Measurements from ENCODE around the gene SFRP4.

The SFRP4 gene

DNA sequence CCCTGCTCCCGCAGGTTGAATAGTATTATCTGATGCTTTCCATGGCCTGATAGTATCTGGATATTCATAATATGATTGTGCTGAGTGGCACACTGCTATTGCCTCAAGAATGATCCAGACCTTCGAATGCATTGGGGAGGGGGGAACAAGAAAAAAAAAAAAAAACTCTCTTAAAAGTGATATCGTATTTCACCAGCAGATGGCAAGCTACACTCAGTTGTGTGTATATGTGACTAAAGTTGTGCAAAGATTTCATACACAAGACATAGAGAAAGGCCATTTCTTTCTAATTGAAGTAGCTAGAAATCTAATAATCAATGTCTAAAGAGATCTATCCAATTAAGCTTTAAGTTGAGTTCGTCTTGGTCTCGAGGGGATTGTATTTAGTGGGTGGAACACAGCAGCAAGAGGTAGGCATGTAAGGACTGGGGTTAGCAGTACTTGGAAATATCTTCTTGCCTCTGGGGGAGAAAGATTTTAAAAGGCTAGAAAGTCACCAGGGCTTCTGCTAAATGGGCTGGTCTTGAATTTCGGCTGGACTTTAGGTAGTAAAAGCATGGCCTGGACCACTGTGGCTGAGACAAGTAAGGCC lies 15.3 kb downstream of the SFRP4 start:
- TF ChIP-seq, protein P1, sequence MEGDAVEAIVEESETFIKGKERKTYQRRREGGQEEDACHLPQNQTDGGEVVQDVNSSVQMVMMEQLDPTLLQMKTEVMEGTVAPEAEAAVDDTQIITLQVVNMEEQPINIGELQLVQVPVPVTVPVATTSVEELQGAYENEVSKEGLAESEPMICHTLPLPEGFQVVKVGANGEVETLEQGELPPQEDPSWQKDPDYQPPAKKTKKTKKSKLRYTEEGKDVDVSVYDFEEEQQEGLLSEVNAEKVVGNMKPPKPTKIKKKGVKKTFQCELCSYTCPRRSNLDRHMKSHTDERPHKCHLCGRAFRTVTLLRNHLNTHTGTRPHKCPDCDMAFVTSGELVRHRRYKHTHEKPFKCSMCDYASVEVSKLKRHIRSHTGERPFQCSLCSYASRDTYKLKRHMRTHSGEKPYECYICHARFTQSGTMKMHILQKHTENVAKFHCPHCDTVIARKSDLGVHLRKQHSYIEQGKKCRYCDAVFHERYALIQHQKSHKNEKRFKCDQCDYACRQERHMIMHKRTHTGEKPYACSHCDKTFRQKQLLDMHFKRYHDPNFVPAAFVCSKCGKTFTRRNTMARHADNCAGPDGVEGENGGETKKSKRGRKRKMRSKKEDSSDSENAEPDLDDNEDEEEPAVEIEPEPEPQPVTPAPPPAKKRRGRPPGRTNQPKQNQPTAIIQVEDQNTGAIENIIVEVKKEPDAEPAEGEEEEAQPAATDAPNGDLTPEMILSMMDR (IDR thresholded peaks at IDR 0.05): peak; percentile 64
- no peak for DNase-seq (ENCODE audit: low spot score)
- no peak overlapping the region for H3K27ac ChIP-seq
- no peak overlapping the region for H3K4me3 ChIP-seq

DNA sequence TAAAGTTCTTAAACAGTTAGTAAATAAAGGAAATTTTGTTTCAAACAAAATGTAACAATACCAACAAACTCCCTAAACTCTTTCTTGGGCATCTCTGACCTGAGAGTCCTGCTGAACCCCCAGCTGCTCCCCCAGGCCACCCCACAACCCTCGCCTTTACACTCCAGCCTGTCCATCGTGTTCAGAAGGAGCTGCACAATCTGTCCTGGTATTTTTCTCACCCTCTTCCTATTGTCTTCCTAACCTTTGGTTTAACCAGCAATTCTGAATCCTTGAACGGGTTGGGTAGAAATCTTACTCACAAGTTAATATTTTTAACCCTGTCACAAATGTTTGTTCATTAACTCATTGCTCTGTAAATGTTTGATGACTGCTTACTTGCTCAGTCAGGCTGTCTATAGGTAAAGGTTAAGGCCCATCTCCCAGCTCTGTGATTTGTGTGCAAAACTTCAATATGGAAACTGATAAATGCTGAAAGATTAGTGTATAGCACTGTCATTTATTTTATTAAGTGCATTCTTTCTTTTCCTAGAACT lies 16.8 kb downstream of the SFRP4 start:
- Histone ChIP-seq H3K4me3 (no peak overlapping the region), H3K27ac (no peak overlapping the region)
- no peak for DNase-seq (ENCODE audit: low spot score)
- TF ChIP-seq, protein P1 (IDR thresholded peaks at IDR 0.05): no peak

DNA sequence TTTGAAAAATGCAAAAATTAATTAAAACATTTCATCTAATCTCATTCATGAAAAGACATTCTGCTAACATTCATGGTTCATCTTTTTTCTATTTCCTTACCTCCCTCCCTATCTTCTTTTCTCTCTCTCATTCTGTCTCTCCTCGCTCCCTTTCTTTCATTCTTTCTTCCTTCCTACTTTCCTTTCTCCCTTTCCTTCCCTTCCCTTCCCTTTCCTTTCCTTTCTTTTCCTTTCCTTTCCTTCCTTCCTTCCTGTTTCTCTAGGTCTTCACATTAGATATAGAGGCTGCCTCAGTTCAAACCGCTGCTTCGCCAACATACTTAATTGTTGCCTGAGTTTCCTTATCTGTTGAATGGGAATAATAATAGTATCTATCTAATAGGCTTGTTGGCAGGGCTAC lies 21.9 kb downstream of the SFRP4 start:
- H3K4me3 ChIP-seq: no peak overlapping the region
- TF ChIP-seq, protein P1 (IDR thresholded peaks at IDR 0.05): no peak
- H3K27ac ChIP-seq: no peak overlapping the region
- DNase-seq (ENCODE audit: low spot score): no peak

DNA sequence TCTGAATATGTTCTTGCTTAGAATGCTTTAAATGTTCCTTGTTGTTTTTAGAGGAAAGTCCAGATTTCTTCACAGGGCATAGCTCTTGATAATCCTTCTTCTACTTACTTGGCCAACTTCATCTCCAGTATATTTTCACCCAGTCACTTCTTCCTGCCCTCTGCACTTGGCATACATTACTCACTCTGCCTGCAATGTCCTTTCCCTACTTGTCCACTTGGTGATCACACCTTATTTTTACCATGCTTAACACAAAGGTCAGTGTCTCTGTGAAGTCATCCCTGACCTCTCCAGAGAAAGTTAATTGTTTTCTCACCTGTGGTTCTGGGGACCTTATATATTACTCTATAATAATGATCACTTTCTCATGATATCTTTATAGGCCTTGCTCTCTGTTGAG lies 23.3 kb downstream of the SFRP4 start:
- TF ChIP-seq, protein P1 (IDR thresholded peaks at IDR 0.05): no peak
- H3K27ac ChIP-seq: no peak overlapping the region
- H3K4me3 ChIP-seq: no peak overlapping the region
- no peak for DNase-seq (ENCODE audit: low spot score)

DNA sequence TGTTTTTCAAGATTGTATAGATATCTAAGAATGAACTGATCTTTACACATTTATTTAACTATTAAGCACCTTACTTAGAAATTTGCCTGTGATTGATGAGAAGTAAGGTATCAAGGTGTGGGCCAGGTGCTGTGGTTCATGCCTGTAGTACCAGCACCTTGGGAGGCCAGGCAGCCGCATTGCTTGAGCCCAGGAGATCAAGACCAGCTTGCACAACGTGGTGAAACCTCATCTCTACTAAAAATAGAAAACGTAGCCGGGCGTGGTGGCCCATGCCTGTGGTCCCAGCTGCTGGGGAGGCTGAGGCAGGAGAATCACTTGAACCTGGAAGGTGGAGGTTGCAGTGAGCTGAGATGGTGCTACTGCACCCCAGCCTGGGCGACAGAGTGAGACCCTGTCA lies 34.5 kb downstream of the SFRP4 start:
- Histone ChIP-seq H3K4me3 (no peak overlapping the region), H3K27ac (no peak overlapping the region)
- no peak for DNase-seq (ENCODE audit: low spot score)
- TF ChIP-seq, protein P1 (IDR thresholded peaks at IDR 0.05): no peak
